ENCODE measurements around the gene PRICKLE4. TPM values are rescaled to one million over a fixed set of nuclear protein-coding genes. Genes with fewer than 3 reads are reported as not detected.

Gene PRICKLE4
- total RNA-seq, 2 experiments from 2014 or later, result 0.71 TPM; not detected in 1

DNA sequence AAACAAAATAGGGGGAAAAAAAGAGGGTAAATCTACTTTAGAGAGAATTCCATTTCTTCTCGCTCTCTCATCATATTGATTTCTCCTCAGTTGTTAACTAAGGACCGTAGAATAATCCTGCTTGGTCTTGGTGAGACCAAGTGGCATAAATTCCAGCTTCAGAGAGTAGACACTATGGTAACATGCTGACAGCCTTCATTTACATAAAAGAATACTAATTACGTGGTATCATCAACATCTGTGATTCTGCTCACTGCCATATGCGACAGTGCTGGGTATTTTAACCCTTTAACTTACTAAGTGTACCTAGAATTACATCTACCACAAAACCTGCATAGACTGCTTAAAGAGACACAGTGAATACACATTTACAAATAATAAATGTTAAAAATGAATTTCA lies 34.0 kb downstream of the PRICKLE4 start:
- H3K9me3 Mint-ChIP-seq, result no peaks in the 10 kb centered on the region
- H3K27me3 Mint-ChIP-seq, result no peaks in the 10 kb centered on the region
- ChIA-PET POLR2A (no interaction called here), CTCF (interaction anchor here (1.5 kb wide), 1 partner anchor 28 kb away, joined by 3 read pairs; the partner anchor contains the start of gene TOMM6)
- no peak overlapping the region for H3K27ac Mint-ChIP-seq
- intact Hi-C loops (cut with micrococcal nuclease), result no loop called here
- no peak overlapping the region for H3K4me3 Mint-ChIP-seq
- no peak for DNase-seq
- no peaks in the 10 kb centered on the region for H3K36me3 Mint-ChIP-seq
- H3K4me1 Mint-ChIP-seq (ENCODE audit: low read depth), result no peaks in the 10 kb centered on the region

DNA sequence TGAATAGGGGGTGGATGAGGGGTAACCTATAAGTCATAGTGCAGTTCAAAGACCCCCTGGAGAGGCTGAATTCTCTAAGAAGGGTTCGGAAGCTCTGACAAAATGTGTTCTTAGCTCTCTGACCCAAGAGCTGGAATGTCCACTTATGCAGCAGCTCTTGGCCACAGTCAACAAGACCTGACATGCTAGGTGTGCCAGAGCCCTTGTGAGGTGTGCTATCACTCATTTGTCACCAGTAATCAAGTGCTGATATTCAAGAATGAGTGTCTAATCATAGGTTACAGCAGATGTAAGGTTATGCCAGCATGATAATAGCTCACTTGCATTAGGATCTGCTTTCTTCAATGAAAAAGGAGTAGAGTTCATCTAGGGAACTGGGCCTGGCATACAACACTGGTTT lies 35.0 kb downstream of the PRICKLE4 start:
- intact Hi-C loops (cut with micrococcal nuclease), result no loop called here
- H3K4me1 Mint-ChIP-seq (ENCODE audit: low read depth), result no peaks in the 10 kb centered on the region
- H3K27ac Mint-ChIP-seq, result no peak overlapping the region
- no peaks in the 10 kb centered on the region for H3K36me3 Mint-ChIP-seq
- H3K27me3 Mint-ChIP-seq, result no peaks in the 10 kb centered on the region
- DNase-seq, result no peak
- POLR2A ChIA-PET, result no interaction called here
- CTCF ChIA-PET, result interaction anchor here (1.5 kb wide), 1 partner anchor 29 kb away, joined by 3 read pairs; the partner anchor contains the start of gene TOMM6
- no peak overlapping the region for H3K4me3 Mint-ChIP-seq
- H3K9me3 Mint-ChIP-seq, result no peaks in the 10 kb centered on the region

DNA sequence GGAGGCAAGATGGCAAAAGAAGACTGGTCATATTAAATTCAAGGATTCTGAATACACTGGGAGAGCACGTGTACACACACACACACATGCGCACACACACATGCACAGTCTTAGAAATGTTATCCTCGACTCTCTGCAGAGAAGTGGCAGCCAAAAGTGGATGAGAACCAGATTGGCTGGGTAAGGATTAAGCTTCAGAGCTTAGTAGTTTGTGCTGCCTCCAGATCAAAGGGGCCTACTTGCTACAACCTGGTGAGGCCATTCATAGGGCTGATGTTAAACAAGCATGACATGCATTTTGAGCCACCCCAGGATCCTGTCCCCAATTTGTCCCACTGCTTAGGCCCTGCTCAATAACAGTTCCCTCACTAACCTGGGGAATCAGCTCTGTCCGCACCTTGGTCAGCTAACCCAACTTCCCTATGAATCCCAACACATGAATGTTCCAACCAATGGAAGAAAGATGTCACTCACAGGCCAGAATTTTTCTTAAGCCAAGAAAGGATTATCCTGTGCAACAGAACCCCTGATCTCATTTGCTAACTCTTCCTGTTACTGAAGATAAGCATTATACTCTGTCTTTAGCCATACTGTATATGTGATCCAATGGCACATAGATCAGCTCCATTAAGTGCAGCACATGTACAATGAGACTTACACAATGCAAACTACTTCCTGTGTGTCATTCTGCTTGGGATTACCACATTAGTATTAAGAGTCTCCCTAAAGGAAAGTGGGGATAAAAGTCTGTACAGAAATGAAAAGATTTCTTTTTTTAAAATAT lies 37.9 kb downstream of the PRICKLE4 start:
- Mint-ChIP-seq H3K4me3 (no peak overlapping the region), H3K27ac (no peak overlapping the region), H3K9me3 (no peaks in the 10 kb centered on the region), H3K36me3 (no peaks in the 10 kb centered on the region), H3K27me3 (no peaks in the 10 kb centered on the region), H3K4me1 (ENCODE audit: low read depth) (no peaks in the 10 kb centered on the region)
- intact Hi-C loops (cut with micrococcal nuclease), result no loop called here
- ChIA-PET CTCF (no interaction called here), POLR2A (no interaction called here)
- DNase-seq, result no peak

DNA sequence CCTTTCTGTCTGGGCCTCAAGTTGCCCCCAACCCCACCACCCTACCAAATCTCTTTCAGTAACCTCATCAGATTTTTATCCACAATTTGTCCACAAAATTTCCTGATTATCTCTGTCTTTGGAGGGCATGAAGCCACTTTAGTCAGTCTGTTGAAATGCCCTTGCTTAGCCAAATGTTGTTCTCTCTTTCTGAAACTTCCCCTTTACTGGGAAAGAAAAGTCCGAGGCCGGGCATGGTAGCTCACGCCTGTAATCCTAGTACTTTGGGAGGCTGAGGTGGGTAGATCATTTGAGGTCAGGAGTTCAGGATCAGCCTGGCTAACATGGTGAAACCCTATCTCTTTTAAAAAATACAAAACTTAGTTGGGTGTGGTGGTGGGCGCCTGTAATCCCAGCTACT lies 40.7 kb downstream of the PRICKLE4 start:
- ChIA-PET POLR2A (no interaction called here), CTCF (no interaction called here)
- Mint-ChIP-seq H3K4me1 (ENCODE audit: low read depth) (no peaks in the 10 kb centered on the region), H3K27ac (no peak overlapping the region), H3K27me3 (no peaks in the 10 kb centered on the region), H3K9me3 (no peaks in the 10 kb centered on the region), H3K36me3 (no peaks in the 10 kb centered on the region), H3K4me3 (no peak overlapping the region)
- no peak for DNase-seq
- intact Hi-C loops (cut with micrococcal nuclease), result no loop called here

DNA sequence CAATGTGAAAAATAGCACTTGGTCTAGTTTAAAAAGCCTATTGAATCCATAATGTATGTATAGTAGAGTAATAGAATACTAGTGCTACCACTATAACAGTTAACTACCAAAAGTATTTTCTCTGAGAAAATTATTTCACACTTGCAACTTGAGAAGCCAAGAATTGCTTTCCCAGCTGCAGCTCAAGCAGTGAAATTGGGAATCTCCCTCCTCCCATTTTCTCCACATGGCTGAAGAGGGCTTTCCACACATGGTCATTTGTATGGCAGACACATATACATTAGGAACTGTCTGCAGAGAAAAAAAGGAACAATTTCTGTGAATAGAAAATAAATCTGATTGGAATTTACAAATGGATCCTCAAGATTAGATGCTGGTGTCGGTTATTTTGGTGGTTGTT lies 41.4 kb downstream of the PRICKLE4 start:
- H3K27ac Mint-ChIP-seq, result no peak overlapping the region

DNA sequence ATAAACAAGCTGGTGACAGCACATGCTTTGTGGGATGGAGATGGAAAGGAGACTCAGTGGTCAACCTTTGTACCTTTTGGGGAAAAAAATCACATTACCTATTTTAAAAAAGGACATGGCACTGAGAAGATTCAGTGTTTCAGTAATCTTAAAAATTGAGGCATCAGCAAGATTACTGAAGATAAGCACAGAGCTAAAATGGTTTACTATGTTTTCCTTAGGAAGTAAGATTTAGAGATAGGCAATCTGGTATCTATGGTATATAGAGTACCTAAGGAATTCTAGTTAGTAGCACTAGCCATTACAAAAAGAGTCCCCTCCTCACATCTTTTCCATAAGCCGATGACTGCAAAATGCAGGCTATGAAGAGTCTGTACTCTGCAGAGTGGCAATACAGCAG lies 42.6 kb downstream of the PRICKLE4 start:
- intact Hi-C loops (cut with micrococcal nuclease), result no loop called here
- H3K27me3 Mint-ChIP-seq, result no peaks in the 10 kb centered on the region
- CTCF ChIA-PET, result interaction anchor here (0.7 kb wide), 1 partner anchor 24 kb away, joined by 3 read pairs; no protein-coding TSS in a partner anchor
- H3K27ac Mint-ChIP-seq, result no peak overlapping the region
- no peak for DNase-seq
- no peaks in the 10 kb centered on the region for H3K9me3 Mint-ChIP-seq
- H3K36me3 Mint-ChIP-seq, result no peaks in the 10 kb centered on the region
- no peaks in the 10 kb centered on the region for H3K4me1 Mint-ChIP-seq (ENCODE audit: low read depth)
- H3K4me3 Mint-ChIP-seq, result no peak overlapping the region
- POLR2A ChIA-PET, result no interaction called here

More for the DNA sequence above, 41.4 kb downstream of the PRICKLE4 start:
- Mint-ChIP-seq H3K27me3 (no peaks in the 10 kb centered on the region), H3K4me1 (ENCODE audit: low read depth) (no peaks in the 10 kb centered on the region), H3K36me3 (no peaks in the 10 kb centered on the region), H3K9me3 (no peaks in the 10 kb centered on the region), H3K4me3 (no peak overlapping the region)
- CTCF ChIA-PET, result no interaction called here
- DNase-seq, result no peak
- POLR2A ChIA-PET, result no interaction called here
- intact Hi-C loops (cut with micrococcal nuclease), result no loop called here

DNA sequence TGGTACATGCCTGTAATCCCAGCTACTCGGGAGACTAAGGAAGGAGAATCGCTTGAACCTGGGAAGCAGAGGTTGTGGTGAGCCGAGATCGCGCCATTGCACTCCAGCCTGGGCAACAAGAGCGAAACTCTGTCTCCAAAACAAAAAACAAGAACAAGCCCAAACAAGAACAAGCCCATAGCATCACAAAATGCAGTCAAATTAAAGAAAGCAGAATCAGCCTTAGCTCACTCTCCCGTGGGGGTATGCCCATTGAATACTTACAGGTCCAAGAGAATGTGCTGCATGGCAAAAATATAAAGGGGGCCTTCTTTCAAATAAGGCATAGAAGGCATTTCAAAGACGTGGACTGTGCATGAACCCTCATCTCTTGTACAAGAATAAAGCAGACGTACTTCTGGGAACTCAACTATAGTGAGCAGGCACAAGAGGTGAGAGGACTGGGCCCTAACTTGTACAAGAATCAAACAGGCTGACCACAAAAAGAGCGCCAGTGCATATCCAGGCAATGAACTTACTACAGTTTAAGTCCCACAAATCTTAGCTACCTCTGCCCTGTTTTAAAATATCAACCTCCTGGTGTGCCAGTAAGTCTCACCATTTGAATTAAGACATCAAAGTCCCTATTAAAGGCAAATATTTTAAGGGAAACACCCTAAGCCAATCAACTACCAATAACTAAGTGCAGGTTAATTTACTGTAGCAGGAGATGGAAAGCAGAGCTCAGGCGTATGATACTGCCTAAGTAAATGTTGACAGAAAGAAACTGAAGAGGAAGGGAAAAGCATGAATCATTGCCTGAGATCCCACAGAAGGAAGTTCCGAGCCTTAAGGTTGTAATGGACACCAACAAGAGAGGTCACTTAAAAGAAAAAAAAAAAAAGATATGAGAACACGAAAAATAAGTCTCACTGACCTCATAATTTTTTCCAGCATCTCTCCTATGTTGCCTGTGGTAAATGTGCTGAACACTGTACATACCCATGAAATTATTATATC lies 44.3 kb downstream of the PRICKLE4 start:
- CTCF ChIA-PET, result no interaction called here
- intact Hi-C loops (cut with micrococcal nuclease), result no loop called here

DNA sequence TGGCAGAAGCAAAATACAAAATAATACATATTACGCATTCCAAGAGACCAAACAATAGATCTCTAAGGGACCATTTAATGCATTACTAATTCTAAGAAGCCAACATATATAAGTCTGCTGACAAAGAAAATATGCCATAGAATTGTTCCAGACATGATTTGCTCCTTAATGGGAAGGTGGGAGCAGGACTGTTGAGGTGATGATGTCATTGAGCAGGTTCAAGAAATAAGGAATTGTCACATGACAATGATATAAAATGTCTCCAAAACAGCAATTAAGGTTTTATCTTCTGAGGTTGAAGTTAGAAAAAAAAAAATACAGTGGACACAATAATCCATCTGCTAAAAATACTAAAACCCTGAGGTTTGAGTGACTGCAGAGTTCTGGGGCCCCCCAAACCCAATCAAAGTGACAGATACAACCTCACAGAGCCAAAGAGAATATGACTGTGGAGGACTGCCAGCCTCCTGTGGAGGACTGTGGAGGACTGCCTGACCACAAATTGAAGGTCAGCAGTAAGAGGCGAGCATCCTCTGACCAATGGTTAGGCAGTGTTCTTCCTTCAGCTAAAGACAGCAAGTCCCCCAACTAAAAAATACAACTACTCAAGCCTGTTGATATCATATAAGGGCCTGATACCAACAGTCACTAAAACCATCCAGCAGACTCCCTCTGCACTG lies 45.9 kb downstream of the PRICKLE4 start:
- no peaks in the 10 kb centered on the region for H3K36me3 Mint-ChIP-seq
- intact Hi-C loops (cut with micrococcal nuclease), result no loop called here
- no peaks in the 10 kb centered on the region for H3K4me1 Mint-ChIP-seq (ENCODE audit: low read depth)
- no peaks in the 10 kb centered on the region for H3K9me3 Mint-ChIP-seq
- no peak overlapping the region for H3K27ac Mint-ChIP-seq
- ChIA-PET POLR2A (no interaction called here), CTCF (no interaction called here)
- no peak overlapping the region for H3K4me3 Mint-ChIP-seq
- DNase-seq, result no peak
- H3K27me3 Mint-ChIP-seq, result no peaks in the 10 kb centered on the region

More for the DNA sequence above, 44.3 kb downstream of the PRICKLE4 start:
- Mint-ChIP-seq H3K36me3 (no peaks in the 10 kb centered on the region), H3K27me3 (no peaks in the 10 kb centered on the region), H3K4me3 (no peak overlapping the region), H3K27ac (no peak overlapping the region), H3K4me1 (ENCODE audit: low read depth) (no peaks in the 10 kb centered on the region), H3K9me3 (no peaks in the 10 kb centered on the region)
- DNase-seq, result no peak
- POLR2A ChIA-PET, result no interaction called here

DNA sequence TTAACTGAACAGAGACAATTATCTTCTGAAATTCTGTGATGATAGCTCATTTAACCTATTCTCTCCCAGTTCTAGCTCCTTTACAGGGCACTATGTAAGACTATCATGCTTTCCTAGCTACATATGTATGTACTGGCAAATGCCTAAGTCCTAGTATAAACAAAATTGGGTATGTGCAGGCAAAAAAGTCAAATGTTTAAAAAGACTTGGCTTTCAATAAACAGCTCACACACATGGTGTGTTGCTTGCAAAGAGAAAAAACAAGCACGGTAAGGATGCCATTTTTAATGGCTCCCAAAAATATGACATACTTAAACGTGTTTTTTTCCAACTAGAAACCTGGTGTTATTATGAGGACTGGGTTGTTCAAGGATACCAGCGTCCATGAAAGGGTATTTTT lies 51.7 kb downstream of the PRICKLE4 start:
- no peak overlapping the region for H3K27ac Mint-ChIP-seq
- H3K27me3 Mint-ChIP-seq, result no peaks in the 10 kb centered on the region
- H3K9me3 Mint-ChIP-seq, result no peaks in the 10 kb centered on the region
- no peaks in the 10 kb centered on the region for H3K36me3 Mint-ChIP-seq
- ChIA-PET POLR2A (no interaction called here), CTCF (interaction anchor here (1.0 to 1.5 kb wide), 2 partner anchors 15 to 89 kb away, joined by 3 to 4 read pairs; partner anchors contain the start of genes BYSL and MED20)
- intact Hi-C loops (cut with micrococcal nuclease), result no loop called here
- no peak for DNase-seq
- H3K4me1 Mint-ChIP-seq (ENCODE audit: low read depth), result no peaks in the 10 kb centered on the region
- no peak overlapping the region for H3K4me3 Mint-ChIP-seq

DNA sequence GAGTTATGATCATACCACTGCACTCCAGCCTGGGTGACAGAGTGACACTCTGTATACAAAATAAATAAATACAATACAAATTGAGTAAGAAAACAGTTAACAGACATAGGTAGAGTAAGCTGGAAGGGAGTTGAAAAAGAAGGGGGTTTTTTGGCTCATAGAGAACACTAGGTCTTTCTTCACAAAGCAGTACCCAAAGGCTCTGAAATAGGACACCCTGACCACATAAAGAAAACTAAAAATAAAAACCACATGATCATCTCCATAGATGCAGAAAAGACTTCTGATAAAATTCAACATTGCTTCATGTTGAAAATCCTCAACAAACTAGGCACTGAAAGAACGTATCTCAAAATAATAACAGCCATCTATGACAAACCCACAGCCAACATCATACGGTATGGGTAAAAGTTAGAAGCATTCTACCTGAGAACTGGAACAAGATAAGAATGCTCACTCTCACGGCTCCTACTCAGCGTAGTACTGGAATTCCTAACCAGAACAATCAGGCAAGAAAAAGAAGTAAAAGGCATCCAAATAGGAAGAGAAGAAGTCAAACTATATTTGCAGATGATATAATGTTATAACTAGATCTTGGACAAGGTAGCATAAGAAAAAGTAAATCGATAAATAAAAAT lies 55.6 kb downstream of the PRICKLE4 start:
- ChIA-PET POLR2A (no interaction called here), CTCF (no interaction called here)
- Mint-ChIP-seq H3K9me3 (no peaks in the 10 kb centered on the region), H3K4me3 (no peak overlapping the region), H3K4me1 (ENCODE audit: low read depth) (no peaks in the 10 kb centered on the region), H3K27ac (no peak overlapping the region), H3K36me3 (no peaks in the 10 kb centered on the region), H3K27me3 (no peaks in the 10 kb centered on the region)
- DNase-seq, result no peak
- intact Hi-C loops (cut with micrococcal nuclease), result no loop called here

DNA sequence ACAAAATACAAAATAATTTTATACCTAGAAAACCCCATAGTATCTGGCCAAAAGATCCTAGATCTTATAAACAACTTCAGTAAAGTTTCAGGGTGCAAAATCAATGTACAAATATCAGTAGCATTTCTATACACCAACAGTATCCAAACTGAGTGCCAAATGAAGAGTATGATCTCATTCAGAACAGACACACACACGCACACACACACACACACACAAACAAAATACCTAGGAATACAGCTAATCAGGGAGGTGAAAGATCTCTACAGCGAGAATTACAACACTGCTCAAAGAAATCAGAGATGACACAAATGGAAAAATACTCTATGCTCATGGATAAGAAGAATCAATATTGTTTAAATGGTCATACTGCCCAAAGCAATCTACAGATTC lies 56.1 kb downstream of the PRICKLE4 start:
- no peaks in the 10 kb centered on the region for H3K36me3 Mint-ChIP-seq
- CTCF ChIA-PET, result no interaction called here

More for the DNA sequence above, 56.1 kb downstream of the PRICKLE4 start:
- Mint-ChIP-seq H3K9me3 (no peaks in the 10 kb centered on the region), H3K27me3 (no peaks in the 10 kb centered on the region), H3K4me1 (ENCODE audit: low read depth) (no peaks in the 10 kb centered on the region), H3K4me3 (no peak overlapping the region), H3K27ac (no peak overlapping the region)
- DNase-seq, result no peak
- intact Hi-C loops (cut with micrococcal nuclease), result no loop called here
- POLR2A ChIA-PET, result no interaction called here

Measured in activated CD4-positive, alpha-beta memory T cell treated with anti-CD3 and anti-CD28 coated beads for 36 hours (primary cell).